OCI-LY1 (cell line): Measurements from ENCODE around the gene WDFY2.

Experiments used
- H2AFZ ChIP-seq: fragments of 200-600 bp; sonication (generic), shearing (Covaris generic); 2 replicates; pipeline ENCODE4 v1.6.0; 2014; ENCODE audit warnings: antibody characterized with exemption, mild to moderate bottlenecking, low read length
- H3F3A ChIP-seq: fragments of 200-600 bp; sonication (generic), shearing (Covaris generic); 2 replicates; pipeline ENCODE4 v1.6.0; 2014; ENCODE audit warnings: mild to moderate bottlenecking, antibody characterized with exemption, low read length, moderate library complexity; ENCODE audit not compliant: insufficient read depth
- H3K27ac ChIP-seq: fragments of 200-600 bp; sonication (generic); 2 replicates; pipeline ENCODE4 v1.5.1; 2014; ENCODE audit warnings: low read length, mixed run types, mild to moderate bottlenecking, low read depth; ENCODE audit not compliant: poor library complexity, severe bottlenecking
- H3K27me3 ChIP-seq: fragments of 200-600 bp; sonication (generic); 2 replicates; pipeline ENCODE4 v1.6.0; 2014; ENCODE audit warnings: antibody characterized with exemption, mild to moderate bottlenecking, low read length, moderate library complexity; ENCODE audit not compliant: insufficient read depth
- H3K36me3 ChIP-seq: fragments of 200-600 bp; sonication (generic); 2 replicates; pipeline ENCODE4 v1.6.1; 2014; ENCODE audit warnings: mild to moderate bottlenecking, antibody characterized with exemption, low read length, moderate library complexity, mixed read lengths; ENCODE audit not compliant: insufficient read depth
- H3K4me1 ChIP-seq: fragments of 200-600 bp; sonication (generic); 2 replicates; pipeline ENCODE4 v1.5.1; 2014; ENCODE audit warnings: mild to moderate bottlenecking, low read length, moderate library complexity; ENCODE audit not compliant: insufficient read depth, severe bottlenecking
- H3K4me2 ChIP-seq: fragments of 200-600 bp; sonication (generic), shearing (Covaris generic); 2 replicates; pipeline ENCODE4 v1.6.1; 2014; ENCODE audit warnings: low read length
- H3K4me3 ChIP-seq: fragments of 200-600 bp; sonication (generic); 2 replicates; pipeline ENCODE4 v1.5.1; 2014; ENCODE audit warnings: low read length, low read depth, mild to moderate bottlenecking, mixed read lengths; ENCODE audit not compliant: poor library complexity, severe bottlenecking
- H3K79me2 ChIP-seq: fragments of 200-600 bp; shearing (Covaris generic); 2 replicates; pipeline ENCODE4 v1.6.1; 2016; ENCODE audit warnings: mixed run types, low read length, mixed read lengths; ENCODE audit not compliant: insufficient read depth
- H3K9ac ChIP-seq: fragments of 200-600 bp; sonication (generic), shearing (Covaris generic); 2 replicates; pipeline ENCODE4 v1.6.1; 2014; ENCODE audit warnings: mild to moderate bottlenecking, low read length, mixed read lengths
- H3K9me2 ChIP-seq: fragments of 200-600 bp; sonication (generic), shearing (Covaris generic); 2 replicates; pipeline ENCODE4 v1.6.1; 2014; ENCODE audit warnings: low read depth, mild to moderate bottlenecking, low read length, mixed read lengths
- H3K9me3 ChIP-seq: fragments of 200-600 bp; shearing (Covaris generic); 2 replicates; pipeline ENCODE4 v1.6.1; 2014; ENCODE audit warnings: low read length, mixed read lengths
- H4K20me1 ChIP-seq: fragments of 200-600 bp; sonication (generic), shearing (Covaris generic); 2 replicates; pipeline ENCODE4 v1.6.0; 2016; ENCODE audit warnings: mild to moderate bottlenecking, low read length; ENCODE audit not compliant: insufficient read depth
- EZH2 ChIP-seq: fragments of 200-600 bp; sonication (generic), shearing (Covaris generic); IDR thresholded peaks from 2 replicates; pipeline ENCODE4 v1.8.0; 2017; ENCODE audit warnings: borderline replicate concordance, mixed run types, mild to moderate bottlenecking, antibody characterized with exemption, low read length, moderate library complexity, mixed read lengths
- TF ChIP-seq, protein P1 (sequence below): fragments of 200-600 bp; sonication (generic), shearing (Covaris generic); IDR thresholded peaks from 2 replicates; pipeline ENCODE4 v1.5.1; 2017; ENCODE audit warnings: mild to moderate bottlenecking, antibody characterized with exemption, low read length, moderate library complexity, mixed read lengths

WDFY2 gene

DNA sequence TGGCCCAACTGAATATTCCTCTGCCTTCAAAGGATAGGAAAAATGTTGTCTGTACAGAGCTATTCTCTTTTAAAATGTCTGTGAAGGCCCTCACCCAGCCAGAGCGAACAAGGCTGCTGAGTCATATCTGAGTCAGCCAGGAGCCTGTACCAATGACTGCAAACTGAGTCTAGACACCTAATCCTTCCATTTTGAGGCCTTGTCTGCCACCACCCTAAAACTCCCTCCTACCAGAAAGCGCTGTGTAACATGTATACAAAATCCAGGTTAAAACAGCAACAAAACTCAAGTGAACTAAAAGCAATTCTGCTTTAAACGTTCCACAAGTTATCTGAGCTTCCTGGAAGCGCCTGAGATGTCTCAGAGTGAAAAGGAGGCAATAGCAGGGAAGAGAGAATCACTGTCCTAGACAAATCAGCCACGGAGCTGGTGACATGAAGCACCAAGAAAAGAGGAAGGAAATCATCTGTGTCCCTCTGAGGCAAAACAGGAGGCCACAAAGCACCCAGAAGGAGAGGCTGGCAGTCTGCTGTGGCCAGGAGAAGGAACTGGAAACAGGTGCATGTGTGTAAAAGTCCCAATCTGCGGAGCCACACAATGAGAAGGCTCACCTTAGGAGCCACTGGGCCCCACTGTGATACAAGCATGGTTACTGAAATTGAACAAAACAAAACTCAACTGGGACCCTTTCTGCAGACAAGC lies 209.5 kb downstream of the WDFY2 start:
- Histone ChIP-seq H3K27me3 (no peaks in the 10 kb centered on the region), H4K20me1 (no peaks in the 10 kb centered on the region), H3K9me2 (no peaks in the 10 kb centered on the region), H3K4me1 (peaks cover 38% of the 10 kb centered on the region), H3K4me2 (peak overlapping the region; percentile 42; the same call in 1 of the 2 replicates), H3K79me2 (no peaks in the 10 kb centered on the region), H3F3A (no peaks in the 10 kb centered on the region), H3K27ac (peak overlapping the region; percentile 89), H3K4me3 (peak overlapping the region; percentile 11), H3K9ac (peak overlapping the region; percentile 30; the same call in 1 of the 2 replicates), H3K36me3 (no peaks in the 10 kb centered on the region), H3K9me3 (no peaks in the 10 kb centered on the region), H2AFZ (no peak overlapping the region)
- no peak for TF ChIP-seq EZH2
- TF ChIP-seq, protein P1, sequence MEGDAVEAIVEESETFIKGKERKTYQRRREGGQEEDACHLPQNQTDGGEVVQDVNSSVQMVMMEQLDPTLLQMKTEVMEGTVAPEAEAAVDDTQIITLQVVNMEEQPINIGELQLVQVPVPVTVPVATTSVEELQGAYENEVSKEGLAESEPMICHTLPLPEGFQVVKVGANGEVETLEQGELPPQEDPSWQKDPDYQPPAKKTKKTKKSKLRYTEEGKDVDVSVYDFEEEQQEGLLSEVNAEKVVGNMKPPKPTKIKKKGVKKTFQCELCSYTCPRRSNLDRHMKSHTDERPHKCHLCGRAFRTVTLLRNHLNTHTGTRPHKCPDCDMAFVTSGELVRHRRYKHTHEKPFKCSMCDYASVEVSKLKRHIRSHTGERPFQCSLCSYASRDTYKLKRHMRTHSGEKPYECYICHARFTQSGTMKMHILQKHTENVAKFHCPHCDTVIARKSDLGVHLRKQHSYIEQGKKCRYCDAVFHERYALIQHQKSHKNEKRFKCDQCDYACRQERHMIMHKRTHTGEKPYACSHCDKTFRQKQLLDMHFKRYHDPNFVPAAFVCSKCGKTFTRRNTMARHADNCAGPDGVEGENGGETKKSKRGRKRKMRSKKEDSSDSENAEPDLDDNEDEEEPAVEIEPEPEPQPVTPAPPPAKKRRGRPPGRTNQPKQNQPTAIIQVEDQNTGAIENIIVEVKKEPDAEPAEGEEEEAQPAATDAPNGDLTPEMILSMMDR = no peak

DNA sequence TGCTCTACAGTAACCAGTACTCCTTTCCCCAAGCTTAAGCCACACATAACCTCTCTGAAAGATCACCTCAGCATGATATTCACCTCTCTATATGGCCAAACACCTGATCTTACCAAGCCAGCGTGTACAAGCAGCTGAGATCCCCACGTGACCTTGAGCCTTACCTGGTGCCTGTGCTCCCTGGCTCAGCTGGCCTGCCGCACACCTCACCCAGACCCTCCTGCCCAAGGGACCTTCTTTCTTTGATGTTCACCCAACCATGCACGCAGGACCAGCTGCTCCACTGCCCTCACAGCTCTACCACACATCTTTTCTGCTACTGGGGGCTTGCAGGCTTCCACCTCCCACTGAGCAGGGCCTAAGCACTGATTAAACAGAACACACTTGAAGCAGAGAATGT lies 210.7 kb downstream of the WDFY2 start:
- Histone ChIP-seq H3K27me3 (no peaks in the 10 kb centered on the region), H3K4me3 (no peak overlapping the region), H3K4me2 (peak overlapping the region; percentile 42; the same call in 1 of the 2 replicates), H3K9me3 (no peaks in the 10 kb centered on the region), H4K20me1 (no peaks in the 10 kb centered on the region), H3K4me1 (peaks cover 38% of the 10 kb centered on the region), H3K79me2 (no peaks in the 10 kb centered on the region), H3F3A (no peaks in the 10 kb centered on the region), H2AFZ (no peak overlapping the region), H3K36me3 (no peaks in the 10 kb centered on the region), H3K9ac (no peak overlapping the region), H3K27ac (peak overlapping the region; percentile 89), H3K9me2 (no peaks in the 10 kb centered on the region)
- TF ChIP-seq, protein P1 = no peak
- TF ChIP-seq EZH2 = no peak

DNA sequence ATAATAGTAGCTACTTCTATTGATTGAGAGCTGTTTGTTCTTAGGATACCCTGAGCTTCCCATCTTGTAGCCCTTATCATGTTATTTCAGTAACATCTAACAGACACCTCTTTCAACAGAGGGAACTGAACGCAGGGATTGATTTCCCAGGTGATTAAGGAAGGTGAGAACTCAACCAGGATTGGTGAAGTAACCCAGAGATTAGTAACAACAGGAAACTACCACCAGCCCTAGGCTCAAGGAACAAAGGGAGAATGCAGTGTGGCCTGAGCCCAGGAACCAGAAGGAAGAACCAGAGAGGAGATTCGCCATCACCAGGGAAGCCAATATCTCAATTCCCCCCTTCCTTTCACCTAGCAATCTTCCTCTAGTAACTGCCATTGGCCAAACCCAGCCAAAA lies 211.2 kb downstream of the WDFY2 start:
- Histone ChIP-seq H3K9me2 (no peaks in the 10 kb centered on the region), H4K20me1 (no peaks in the 10 kb centered on the region), H3F3A (no peaks in the 10 kb centered on the region), H2AFZ (no peak overlapping the region), H3K4me2 (no peak overlapping the region; the same call in 1 of the 2 replicates), H3K9me3 (no peaks in the 10 kb centered on the region), H3K4me3 (no peak overlapping the region), H3K36me3 (no peaks in the 10 kb centered on the region), H3K9ac (no peak overlapping the region), H3K27ac (peak overlapping the region; percentile 89), H3K79me2 (no peaks in the 10 kb centered on the region), H3K27me3 (no peaks in the 10 kb centered on the region), H3K4me1 (peaks cover 41% of the 10 kb centered on the region)
- TF ChIP-seq EZH2 = no peak
- TF ChIP-seq, protein P1 = no peak
